Amygdala (tissue), 56 donors: ENCODE data around the gene LRP2.
"Not testable (repeated sequence)": the region's sequence is repeated elsewhere in the genome, so short reads cannot be mapped to it uniquely, and the experiment has no call there.

ENCODE experiments used
- DNase-seq, 56 donors: peaks; one replicate each; lab custom pipeline; 2025; lab: John Stamatoyannopoulos, UW

LRP2 gene

GRCh38 chr2:169136885-169137534 is 225.3 kb downstream of the LRP2 start:
- DNase-seq = no peak

GRCh38 chr2:169136428-169136827 is 225.9 kb downstream of the LRP2 start:
- DNase-seq = not testable (repeated sequence)

- DNase-seq = not testable (repeated sequence)
These were observed 228.1 kb downstream of the LRP2 start for GRCh38 chr2:169134272-169134671.

GRCh38 chr2:169131587-169132512 is 230.5 kb downstream of the LRP2 start:
- peak in 1 of 56 donors; percentile 41 for DNase-seq

GRCh38 chr2:169129703-169130243 is 232.6 kb downstream of the LRP2 start:
- DNase-seq = no peak

- DNase-seq = no peak
These were observed 242.5 kb downstream of the LRP2 start for GRCh38 chr2:169119851-169120250.

- no peak for DNase-seq
These were observed 243.1 kb downstream of the LRP2 start for GRCh38 chr2:169119123-169119760.

GRCh38 chr2:169118060-169118459 is 244.3 kb downstream of the LRP2 start:
- DNase-seq = no peak

GRCh38 chr2:169116993-169117392 is 245.3 kb downstream of the LRP2 start:
- no peak for DNase-seq

GRCh38 chr2:169116327-169116726 is 246.0 kb downstream of the LRP2 start:
- no peak for DNase-seq

GRCh38 chr2:169114056-169114455 is 248.3 kb downstream of the LRP2 start:
- DNase-seq = no peak

- no peak for DNase-seq
These were observed 249.5 kb downstream of the LRP2 start for GRCh38 chr2:169112841-169113240.

GRCh38 chr2:169110916-169111315 is 251.4 kb downstream of the LRP2 start:
- DNase-seq = no peak

GRCh38 chr2:169110419-169110818 is 251.9 kb downstream of the LRP2 start:
- DNase-seq = peak in 1 of 56 donors; percentile 2

GRCh38 chr2:169109502-169110409 is 252.6 kb downstream of the LRP2 start:
- peak in 54 of 56 donors; percentile 3 to 87 (median 46) for DNase-seq

- DNase-seq = no peak
These were observed 254.0 kb downstream of the LRP2 start for GRCh38 chr2:169108099-169108884.

GRCh38 chr2:169107645-169108044 is 254.7 kb downstream of the LRP2 start:
- DNase-seq = no peak

GRCh38 chr2:169106563-169107545 is 255.5 kb downstream of the LRP2 start:
- DNase-seq = no peak
